IMR-90 (cell line): Measurements from ENCODE around the gene LNX1. TPM values are rescaled to one million over a fixed set of nuclear protein-coding genes. Genes with fewer than 3 reads are reported as not detected.

ENCODE experiments used
- ATAC-seq: fragments of 200-7000 bp; cut with Tn5 transposase; 2 replicates; pipeline ENCODE4 v1.9.1; 2020; ENCODE audit warnings: low read depth, mild to moderate bottlenecking, moderate library complexity
- BruUV-seq: library from RNA; stranded (reverse); fragments of 400-500 nt; replicated peaks from 2 replicates; lab custom pipeline; 2021; lab: Mats Ljungman, UMichigan
- CTCF ChIA-PET: fragments of 300-600 bp; formaldehyde crosslinking; extraction: SDS; loops from one replicate; lab custom pipeline; 2021; ENCODE audit warnings: antibody characterized with exemption; lab: Yijun Ruan, JAX
- POLR2A ChIA-PET: fragments of 300-600 bp; sonication (Branson Sonifier 250); formaldehyde crosslinking; loops from one replicate; lab custom pipeline; 2022; ENCODE audit warnings: antibody characterized with exemption; ENCODE audit not compliant: unreplicated experiment; lab: Charles Lee
- DNase-seq: peaks from one replicate; pipeline ENCODE4 v3.0.0; 2013
- H2AFZ ChIP-seq: replicated peaks from 2 replicates; pipeline ENCODE3; 2013; ENCODE audit warnings: low read length, mild to moderate bottlenecking; ENCODE audit not compliant: poor library complexity
- H2AK5ac ChIP-seq: 2 replicates; pipeline ENCODE4 v1.6.1; 2013; ENCODE audit warnings: low read depth, low read length, inconsistent platforms
- H2AK9ac ChIP-seq: replicated peaks from 2 replicates; pipeline ENCODE3; 2013; ENCODE audit warnings: mild to moderate bottlenecking, low read depth, low read length, moderate library complexity; ENCODE audit not compliant: poor library complexity
- H2BK120ac ChIP-seq: 2 replicates; pipeline ENCODE4 v1.6.1; 2013; ENCODE audit warnings: low read depth, low read length, inconsistent platforms
- H2BK15ac ChIP-seq: 3 replicates; pipeline ENCODE4 v1.6.1; 2013; ENCODE audit warnings: low read depth, low read length, inconsistent platforms
- H2BK20ac ChIP-seq: 2 replicates; pipeline ENCODE4 v1.6.1; 2013; ENCODE audit warnings: low read depth, mild to moderate bottlenecking, inconsistent platforms, low read length, moderate library complexity
- H2BK5ac ChIP-seq: 2 replicates; pipeline ENCODE4 v1.6.1; 2013; ENCODE audit warnings: mild to moderate bottlenecking, low read depth, low read length, inconsistent platforms; ENCODE audit not compliant: poor library complexity, severe bottlenecking
- H3K14ac ChIP-seq: replicated peaks from 2 replicates; pipeline ENCODE4 v1.6.1; 2013; ENCODE audit warnings: low read depth, low read length, inconsistent platforms
- H3K18ac ChIP-seq: 2 replicates; pipeline ENCODE4 v1.6.1; 2013; ENCODE audit warnings: low read depth, low read length, control low read depth
- H3K23ac ChIP-seq: 2 replicates; pipeline ENCODE4 v1.6.1; 2013; ENCODE audit warnings: low read depth, low read length, inconsistent platforms
- H3K27ac ChIP-seq: 2 replicates; pipeline ENCODE4 v1.5.1; 2013; ENCODE audit warnings: mild to moderate bottlenecking, control low read depth, low read length; ENCODE audit not compliant: insufficient read depth
- H3K27me3 ChIP-seq: 2 replicates; pipeline ENCODE4 v1.6.1; 2013; ENCODE audit warnings: low read length; ENCODE audit not compliant: control insufficient read depth, insufficient read depth
- H3K36me3 ChIP-seq: 2 replicates; pipeline ENCODE4 v1.6.1; 2013; ENCODE audit warnings: low read length, mixed read lengths; ENCODE audit not compliant: control insufficient read depth, insufficient read depth
- H3K4ac ChIP-seq: 2 replicates; pipeline ENCODE4 v1.6.1; 2013; ENCODE audit warnings: low read depth, low read length, inconsistent platforms
- H3K4me1 ChIP-seq: 2 replicates; pipeline ENCODE4 v1.6.1; 2013; ENCODE audit warnings: low read length, mixed read lengths; ENCODE audit not compliant: control insufficient read depth, insufficient read depth
- H3K4me2 ChIP-seq: 2 replicates; pipeline ENCODE4 v1.6.1; 2013; ENCODE audit warnings: low read depth, mild to moderate bottlenecking, control low read depth, low read length, moderate library complexity
- H3K4me3 ChIP-seq: 2 replicates; pipeline ENCODE4 v1.5.1; 2013; ENCODE audit warnings: low read depth, mild to moderate bottlenecking, control low read depth, low read length, moderate library complexity; ENCODE audit not compliant: insufficient read depth
- H3K56ac ChIP-seq: 2 replicates; pipeline ENCODE4 v1.6.1; 2013; ENCODE audit warnings: low read length, inconsistent platforms; ENCODE audit not compliant: insufficient read depth; ENCODE audit errors: extremely low read depth
- H3K79me1 ChIP-seq, 2 experiments: 2 replicates each; pipeline ENCODE4 v1.6.1; 2013; ENCODE audit warnings: low read length in 2 of 2, inconsistent platforms in 1 of 2, low read depth in 1 of 2
- H3K9ac ChIP-seq: 2 replicates; pipeline ENCODE4 v1.6.1; 2013; ENCODE audit warnings: low read depth, low read length, control low read depth
- H3K9me1 ChIP-seq: 2 replicates; pipeline ENCODE4 v1.6.1; 2013; ENCODE audit warnings: low read length, inconsistent platforms; ENCODE audit not compliant: insufficient read depth
- H3K9me3 ChIP-seq: 2 replicates; pipeline ENCODE4 v1.6.1; 2013; ENCODE audit warnings: low read length; ENCODE audit not compliant: control insufficient read depth, insufficient read depth
- H4K20me1 ChIP-seq: 2 replicates; pipeline ENCODE4 v1.6.1; 2013; ENCODE audit warnings: low read length, inconsistent platforms; ENCODE audit not compliant: insufficient read depth
- H4K5ac ChIP-seq: 2 replicates; pipeline ENCODE4 v1.6.1; 2013; ENCODE audit warnings: mild to moderate bottlenecking, low read depth, low read length, control low read depth
- H4K8ac ChIP-seq, 2 experiments: 2 replicates each; pipeline ENCODE4 v1.6.1; 2013; ENCODE audit warnings: low read depth in 2 of 2, low read length in 2 of 2, control low read depth in 1 of 2, inconsistent platforms in 1 of 2
- H4K91ac ChIP-seq: 2 replicates; pipeline ENCODE4 v1.6.1; 2013; ENCODE audit warnings: low read depth, low read length, inconsistent platforms; ENCODE audit not compliant: insufficient read depth
- BHLHE40 ChIP-seq: fragments of 150-350 bp; IDR thresholded peaks from 2 replicates; pipeline ENCODE4 v1.6.1; 2016; ENCODE audit warnings: mild to moderate bottlenecking, low read depth, low read length
- CEBPB ChIP-seq: IDR thresholded peaks from 2 replicates; pipeline ENCODE4 v1.6.1; 2012; ENCODE audit warnings: low read depth, low read length, improper control_type of control experiment
- CHD1 ChIP-seq: IDR thresholded peaks from 2 replicates; pipeline ENCODE4 v1.6.1; 2012; ENCODE audit warnings: low read depth, low read length, improper control_type of control experiment
- ELK1 ChIP-seq: fragments of 150-350 bp; IDR thresholded peaks from 2 replicates; pipeline ENCODE4 v1.6.1; 2016; ENCODE audit warnings: low read depth, mild to moderate bottlenecking, low read length, moderate library complexity, borderline replicate concordance
- FOS ChIP-seq: fragments of 150-350 bp; IDR thresholded peaks from 2 replicates; pipeline ENCODE4 v1.6.1; 2016; ENCODE audit warnings: low read depth, low read length
- MAFK ChIP-seq: IDR thresholded peaks from 2 replicates; pipeline ENCODE4 v1.6.1; 2012; ENCODE audit warnings: low read depth, low read length, improper control_type of control experiment
- MAZ ChIP-seq: IDR thresholded peaks from 2 replicates; pipeline ENCODE4 v1.6.1; 2012; ENCODE audit warnings: low read depth, mild to moderate bottlenecking, low read length, improper control_type of control experiment, moderate library complexity, borderline replicate concordance
- MXI1 ChIP-seq: IDR thresholded peaks from 2 replicates; pipeline ENCODE4 v1.6.1; 2012; ENCODE audit warnings: low read depth, mild to moderate bottlenecking, low read length, moderate library complexity, borderline replicate concordance
- NFE2L2 ChIP-seq: fragments of 150-350 bp; IDR thresholded peaks from 2 replicates; pipeline ENCODE4 v1.6.1; 2016; ENCODE audit warnings: low read depth, mild to moderate bottlenecking, low read length
- POLR2A ChIP-seq: IDR thresholded peaks from 2 replicates; pipeline ENCODE4 v1.6.1; 2012; ENCODE audit warnings: mild to moderate bottlenecking, low read depth, low read length
- RAD21 ChIP-seq: IDR thresholded peaks from 2 replicates; pipeline ENCODE4 v1.6.1; 2012; ENCODE audit warnings: low read length, improper control_type of control experiment
- RCOR1 ChIP-seq: IDR thresholded peaks from 2 replicates; pipeline ENCODE4 v1.6.1; 2012; ENCODE audit warnings: mild to moderate bottlenecking, low read length, improper control_type of control experiment; ENCODE audit not compliant: insufficient replicate concordance
- RFX5 ChIP-seq: IDR thresholded peaks from 2 replicates; pipeline ENCODE4 v1.8.0; 2012; ENCODE audit warnings: low read depth, mild to moderate bottlenecking, low read length, moderate library complexity
- SMC3 ChIP-seq: fragments of 150-350 bp; IDR thresholded peaks from 2 replicates; pipeline ENCODE4 v1.6.1; 2016; ENCODE audit warnings: low read depth, mild to moderate bottlenecking, antibody characterized with exemption, low read length, moderate library complexity
- USF2 ChIP-seq: fragments of 150-350 bp; IDR thresholded peaks from 2 replicates; pipeline ENCODE4 v1.6.1; 2017; ENCODE audit warnings: mild to moderate bottlenecking, antibody characterized with exemption, low read length, low read depth
- WGBS, 2 experiments: methylation state at CpG; one replicate each; pipeline versions ENCODE4 v1.1.5 to v1.1.7; 2013; ENCODE audit warnings: missing lambda C conversion rate in 2 of 2; ENCODE audit not compliant: insufficient read length in 1 of 2; ENCODE audit errors: extremely low coverage in 2 of 2; 5-methylcytosine and 5-hydroxymethylcytosine counted together
- dilution Hi-C: fragments of 300-500 bp; cut with HindIII; formaldehyde crosslinking; loops from one replicate; pipeline ENCODE4 v1.14.3; 2018; ENCODE audit warnings: low sequenced_read_pairs; ENCODE audit not compliant: unreplicated experiment
- in situ Hi-C: fragments of 300-500 bp; cut with MboI; formaldehyde crosslinking; loops from 3 replicates; pipeline ENCODE4 v1.14.3; 2019; ENCODE audit warnings: low sequenced_read_pairs, inconsistent platforms, mixed read lengths
- intact Hi-C: fragments of 100-400 bp; cut with micrococcal nuclease; formaldehyde crosslinking; loops from 2 replicates; pipeline ENCODE4 v1.10.0; 2022
- polyA plus RNA-seq, 3 experiments: library from polyadenylated mRNA; depleted of rRNA; stranded (reverse); fragments of >200 nt; gene quantifications; 2 replicates each; pipeline ENCODE4 v1.2.3, GENCODE V29; 2012; ENCODE audit warnings: low replicate concordance in 1 of 3
- total RNA-seq: library from RNA; depleted of rRNA; stranded (reverse); fragments of >200 nt; gene quantifications from 2 replicates; pipeline ENCODE4 v1.2.3, GENCODE V29; 2012
- TF ChIP-seq, protein P1 (sequence below): conservative IDR thresholded peaks from 2 replicates; pipeline ENCODE4 v1.5.1; 2012; ENCODE audit warnings: mild to moderate bottlenecking, low read depth, low read length, improper control_type of control experiment

Gene LNX1
- total and polyA plus RNA-seq, 2 of the 4 experiments (the other 2 are of a cell fraction): 0.15 to 0.36 TPM

DNA sequence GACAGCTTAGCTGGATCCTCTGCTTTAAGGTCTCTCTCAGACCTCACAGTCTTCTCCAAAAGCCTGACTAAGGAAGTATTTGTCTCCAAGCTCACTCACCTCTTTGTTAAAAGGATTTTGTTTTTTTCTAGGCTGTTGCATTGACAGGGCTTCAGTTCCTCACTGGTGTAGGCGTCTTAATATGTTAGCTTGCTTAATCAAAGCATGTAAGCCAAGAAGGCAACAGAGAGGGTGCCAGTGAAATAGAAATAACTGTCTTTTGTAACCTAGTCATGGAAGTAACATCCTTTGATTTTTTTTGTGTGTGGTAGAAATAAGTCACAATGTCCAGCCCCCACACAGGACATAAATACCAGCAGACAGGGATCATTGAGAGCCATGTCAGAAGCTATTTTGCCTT is 155.0 kb downstream of the LNX1 start:
- H2AFZ ChIP-seq: no peak overlapping the region
- H3K27ac ChIP-seq: no peak overlapping the region
- H2AK9ac ChIP-seq: no peak overlapping the region
- intact Hi-C loops (no loop called here), in situ Hi-C loops (no loop called here), dilution Hi-C loops (no loop called here)
- peaks cover 11% of the 10 kb centered on the region for H3K36me3 ChIP-seq
- CTCF ChIA-PET: no interaction called here
- ATAC-seq (no peak), DNase-seq (no peak)
- H2AK5ac ChIP-seq: no peak overlapping the region
- no peak overlapping the region for H3K9ac ChIP-seq
- H3K18ac ChIP-seq: no peak overlapping the region
- POLR2A ChIA-PET: no interaction called here
- H3K4me1 ChIP-seq: no peaks in the 10 kb centered on the region
- H4K20me1 ChIP-seq: no peaks in the 10 kb centered on the region
- no peak overlapping the region for H3K4me2 ChIP-seq
- H3K56ac ChIP-seq: no peak overlapping the region
- H4K5ac ChIP-seq: no peak overlapping the region
- H2BK5ac ChIP-seq: no peak overlapping the region
- H3K14ac ChIP-seq: no peak overlapping the region
- no peaks in the 10 kb centered on the region for H3K9me1 ChIP-seq
- no TSS peak for BruUV-seq
- H4K91ac ChIP-seq: no peak overlapping the region
- no peak overlapping the region for H4K8ac ChIP-seq
- 80% methylated on average over 1 of the region's 1 CpG; no CpG with 5 or more reads in 1 of the 2 experiments for WGBS, 2 experiments
- no peaks in the 10 kb centered on the region for H3K27me3 ChIP-seq
- H3K4me3 ChIP-seq: no peak overlapping the region
- H3K79me1 ChIP-seq: peaks cover 9 to 16% of the 10 kb centered on the region in 2 experiments; a peak in 3 of 4 replicates
- no peak overlapping the region for H2BK15ac ChIP-seq
- H2BK20ac ChIP-seq: no peak overlapping the region
- TF ChIP-seq CEBPB (no peak), RCOR1 (no peak), USF2 (no peak), CHD1 (no peak), FOS (no peak), MXI1 (no peak), RAD21 (no peak), NFE2L2 (no peak), RFX5 (no peak), SMC3 (no peak), BHLHE40 (no peak), POLR2A (no peak), MAFK (no peak), MAZ (no peak), ELK1 (no peak)
- TF ChIP-seq, protein P1, sequence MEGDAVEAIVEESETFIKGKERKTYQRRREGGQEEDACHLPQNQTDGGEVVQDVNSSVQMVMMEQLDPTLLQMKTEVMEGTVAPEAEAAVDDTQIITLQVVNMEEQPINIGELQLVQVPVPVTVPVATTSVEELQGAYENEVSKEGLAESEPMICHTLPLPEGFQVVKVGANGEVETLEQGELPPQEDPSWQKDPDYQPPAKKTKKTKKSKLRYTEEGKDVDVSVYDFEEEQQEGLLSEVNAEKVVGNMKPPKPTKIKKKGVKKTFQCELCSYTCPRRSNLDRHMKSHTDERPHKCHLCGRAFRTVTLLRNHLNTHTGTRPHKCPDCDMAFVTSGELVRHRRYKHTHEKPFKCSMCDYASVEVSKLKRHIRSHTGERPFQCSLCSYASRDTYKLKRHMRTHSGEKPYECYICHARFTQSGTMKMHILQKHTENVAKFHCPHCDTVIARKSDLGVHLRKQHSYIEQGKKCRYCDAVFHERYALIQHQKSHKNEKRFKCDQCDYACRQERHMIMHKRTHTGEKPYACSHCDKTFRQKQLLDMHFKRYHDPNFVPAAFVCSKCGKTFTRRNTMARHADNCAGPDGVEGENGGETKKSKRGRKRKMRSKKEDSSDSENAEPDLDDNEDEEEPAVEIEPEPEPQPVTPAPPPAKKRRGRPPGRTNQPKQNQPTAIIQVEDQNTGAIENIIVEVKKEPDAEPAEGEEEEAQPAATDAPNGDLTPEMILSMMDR: no peak
- H3K9me3 ChIP-seq: no peaks in the 10 kb centered on the region
- no peak overlapping the region for H3K4ac ChIP-seq
- H3K23ac ChIP-seq: no peak overlapping the region
- H2BK120ac ChIP-seq: no peak overlapping the region
